HG02642 (cell line): ENCODE results near the gene CTDP1.
"Not testable (repeated sequence)": the region's sequence is repeated elsewhere in the genome, so short reads cannot be mapped to it uniquely, and the experiment has no call there.

Experiments used
- ATAC-seq: cut with Tn5 transposase; IDR thresholded peaks from one replicate; pipeline ENCODE4 v1.9.1; 2021; ENCODE audit warnings: mild to moderate bottlenecking; ENCODE audit not compliant: unreplicated experiment, poor library complexity

The CTDP1 gene

GRCh38 chr18:79681484-79682387, 2.1 kb downstream of the CTDP1 start:
- ATAC-seq = no peak

GRCh38 chr18:79682481-79682880, 2.9 kb downstream of the CTDP1 start:
- no peak for ATAC-seq

DNA sequence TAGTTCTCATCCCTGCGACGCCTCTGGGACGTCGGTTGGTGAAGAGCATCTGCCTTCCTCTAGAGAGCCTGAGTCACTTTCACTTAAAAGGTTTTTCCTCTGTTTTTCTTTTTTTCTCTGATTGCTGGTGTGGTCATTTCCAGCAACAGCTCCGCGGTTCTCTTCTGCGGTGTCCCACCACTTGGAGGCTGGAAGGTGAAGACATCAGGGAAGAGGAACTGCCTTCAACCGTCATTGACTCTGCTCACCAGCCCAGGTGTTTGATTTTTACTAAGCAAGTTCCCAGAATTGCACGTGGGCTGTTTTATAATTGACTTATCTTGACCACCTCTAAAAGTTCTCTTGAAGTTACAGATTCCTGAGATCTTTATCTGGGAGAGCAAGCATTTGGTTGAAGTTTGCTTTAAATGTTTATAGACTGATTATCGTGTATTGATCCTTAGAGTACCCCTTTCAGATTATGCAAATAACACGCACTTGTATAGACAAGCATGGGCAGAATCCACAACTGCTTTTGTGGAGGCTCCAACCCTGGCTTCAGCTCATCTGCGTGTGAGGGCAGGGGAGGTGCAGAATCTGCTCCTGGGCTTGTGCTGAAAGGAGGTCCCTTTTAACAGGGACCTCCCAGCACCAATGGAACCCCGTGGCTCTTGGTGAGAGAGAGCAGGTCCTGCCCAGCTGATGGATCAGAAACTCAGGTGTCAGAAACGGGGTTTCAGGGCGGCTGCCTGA, 3.5 kb downstream of the CTDP1 start:
- ATAC-seq = no peak

GRCh38 chr18:79683626-79684282, 4.2 kb downstream of the CTDP1 start:
- no peak for ATAC-seq

DNA sequence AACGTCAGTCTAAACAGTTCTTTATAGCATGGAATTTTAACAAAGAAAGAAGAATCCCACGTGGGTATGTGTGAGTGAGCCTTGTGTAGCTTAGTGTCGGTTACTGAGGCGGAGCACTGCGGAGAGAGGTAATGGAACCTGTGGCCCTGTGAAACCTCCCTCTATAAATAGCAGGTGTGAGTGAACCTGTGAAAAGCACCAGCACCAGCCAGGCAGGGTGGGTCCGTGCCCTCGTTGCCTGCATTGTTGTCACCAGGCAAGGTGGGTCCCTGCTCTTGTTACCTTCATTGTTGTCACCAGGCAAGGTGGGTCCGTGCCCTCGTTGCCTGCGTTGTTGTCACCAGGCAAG, 4.7 kb downstream of the CTDP1 start:
- no peak for ATAC-seq

DNA sequence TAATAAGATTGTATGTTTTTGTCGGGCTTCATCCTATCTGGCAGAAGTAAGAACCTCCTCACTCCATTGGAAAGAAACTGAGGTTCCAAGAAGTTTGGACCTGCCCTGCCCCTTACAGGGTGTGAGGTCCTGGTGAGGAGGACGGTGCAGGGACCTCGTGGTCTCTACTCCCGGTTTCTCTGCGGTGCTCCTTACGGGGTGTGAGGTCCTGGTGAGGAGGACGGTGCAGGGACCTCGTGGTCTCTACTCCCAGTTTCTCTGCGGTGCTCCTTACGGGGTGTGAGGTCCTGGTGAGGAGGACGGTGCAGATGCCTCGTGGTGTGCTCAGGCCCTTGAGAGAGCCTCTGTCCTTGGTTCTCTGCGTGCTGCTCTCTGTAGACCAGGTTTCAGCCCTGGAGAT, 5.2 kb downstream of the CTDP1 start:
- ATAC-seq = no peak

DNA sequence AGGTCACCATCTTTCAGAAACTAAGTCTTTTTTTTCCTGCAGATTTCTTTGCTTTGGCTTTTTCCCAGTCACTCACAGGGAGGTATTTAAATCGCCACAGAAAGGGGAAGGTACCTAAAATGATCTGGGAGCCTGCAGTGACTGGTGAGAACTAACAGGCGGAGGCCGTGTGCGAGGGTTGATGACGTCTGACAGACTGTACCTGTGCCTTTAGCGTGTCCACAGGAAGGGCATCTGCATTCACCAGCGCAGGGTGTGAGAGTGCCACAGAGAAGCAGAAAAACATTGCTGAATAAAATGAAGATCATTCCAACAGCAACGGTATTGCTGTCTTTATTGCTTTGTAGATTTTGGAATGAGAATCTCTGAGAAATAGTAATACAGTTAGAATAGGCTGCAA, 5.7 kb downstream of the CTDP1 start:
- ATAC-seq = no peak

- ATAC-seq = no peak
Observed at GRCh38 chr18:79685971-79686370, 6.4 kb downstream of the CTDP1 start.

DNA sequence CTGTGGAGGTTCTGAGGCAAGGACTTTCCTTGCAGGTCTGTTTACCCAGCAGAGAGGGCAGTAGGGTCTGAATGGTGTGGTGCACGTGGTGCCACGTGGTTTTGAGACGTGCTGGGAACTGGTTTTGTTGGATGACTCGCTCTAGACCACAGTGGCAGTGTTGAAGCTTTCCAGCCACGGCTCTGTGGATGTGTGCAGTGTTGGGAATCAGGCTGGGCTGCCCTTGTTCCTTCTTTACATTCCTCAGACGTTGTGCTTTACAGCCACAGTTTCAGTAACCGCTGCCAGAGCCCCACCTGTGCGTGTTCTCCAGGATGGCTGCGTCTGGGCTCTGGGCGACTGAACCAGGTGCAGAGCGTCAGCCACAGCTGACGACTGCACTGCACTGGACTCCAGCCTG, 8.2 kb downstream of the CTDP1 start:
- no peak for ATAC-seq

- ATAC-seq = no peak
Observed at GRCh38 chr18:79690071-79690470, 10.5 kb downstream of the CTDP1 start.

- no peak for ATAC-seq
Observed at GRCh38 chr18:79690586-79691482, 11.2 kb downstream of the CTDP1 start.

DNA sequence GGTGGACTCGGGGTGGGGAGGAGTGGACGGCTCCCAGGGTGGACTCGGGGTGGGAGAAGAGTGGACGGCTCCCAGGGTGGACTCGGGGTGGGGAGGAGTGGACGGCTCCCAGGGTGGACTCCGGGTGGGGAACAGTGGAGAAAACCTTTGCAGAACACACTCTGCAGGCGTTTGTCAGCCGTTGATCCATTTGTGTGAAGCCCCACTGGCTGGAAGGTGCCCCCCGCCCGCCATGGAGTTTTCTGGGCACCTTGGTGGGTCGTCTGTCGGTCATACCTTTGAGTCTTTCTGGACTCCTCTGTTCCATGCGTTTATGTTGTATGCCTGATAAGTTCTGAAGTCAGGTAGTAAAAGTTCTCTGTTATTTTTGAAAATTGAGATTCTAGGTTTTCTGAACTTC, 12.5 kb downstream of the CTDP1 start:
- ATAC-seq = no peak

DNA sequence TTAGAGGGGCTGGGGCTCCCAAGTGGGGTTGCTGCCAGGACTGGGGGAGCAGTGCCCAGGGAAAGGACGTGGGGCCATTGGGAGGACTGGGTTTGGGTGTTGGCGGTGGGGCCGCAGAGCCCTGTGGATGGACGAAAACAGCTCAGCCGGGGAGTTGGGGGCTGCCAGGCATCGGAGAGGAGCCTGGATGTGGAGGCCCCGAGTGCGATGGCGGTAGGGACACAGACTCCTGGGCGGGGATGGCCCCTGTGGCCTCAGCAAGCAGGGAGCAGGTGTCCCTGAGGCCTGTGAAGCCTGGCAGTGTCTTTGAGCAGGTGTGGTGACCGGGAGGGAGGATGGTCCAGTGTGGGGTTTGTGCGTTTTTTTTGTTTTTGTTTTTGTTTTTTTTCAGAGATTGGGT, 13.3 kb downstream of the CTDP1 start:
- no peak for ATAC-seq

DNA sequence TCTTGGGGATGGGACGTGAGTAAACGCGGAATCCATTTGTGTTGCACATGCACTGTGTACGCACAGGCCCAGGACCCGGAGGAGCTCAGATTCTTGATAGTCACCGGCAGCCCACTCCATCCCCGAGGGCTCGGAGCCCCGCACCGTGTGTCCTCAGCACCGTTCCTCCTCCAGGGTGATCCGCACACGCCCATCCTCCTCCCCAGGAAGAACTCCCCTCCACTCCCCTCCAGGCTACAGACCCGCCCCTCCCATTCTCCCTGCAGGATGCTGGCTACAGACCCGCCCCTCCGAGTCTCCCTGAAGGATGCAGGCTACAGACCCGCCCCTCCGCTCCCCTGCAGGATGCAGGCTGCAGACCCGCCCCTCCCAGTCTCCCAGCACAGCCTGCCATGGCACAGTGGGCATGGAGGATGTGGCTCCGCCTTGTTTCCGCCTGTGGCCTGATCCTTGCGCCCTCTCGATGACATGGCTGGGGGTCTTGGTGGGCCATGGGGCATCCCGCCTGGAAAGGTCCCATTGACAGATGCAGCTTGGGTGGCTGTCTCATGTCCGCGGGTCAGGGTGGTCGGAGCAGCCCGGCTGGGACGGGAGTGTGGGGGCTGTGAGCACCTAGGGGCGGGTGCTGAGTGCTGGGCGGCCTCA, 14.1 kb downstream of the CTDP1 start:
- ATAC-seq = no peak

- not testable (repeated sequence) for ATAC-seq
Observed at GRCh38 chr18:79694206-79694894, 14.7 kb downstream of the CTDP1 start.

- ATAC-seq = no peak
Observed at GRCh38 chr18:79694895-79695213, 15.3 kb downstream of the CTDP1 start.

DNA sequence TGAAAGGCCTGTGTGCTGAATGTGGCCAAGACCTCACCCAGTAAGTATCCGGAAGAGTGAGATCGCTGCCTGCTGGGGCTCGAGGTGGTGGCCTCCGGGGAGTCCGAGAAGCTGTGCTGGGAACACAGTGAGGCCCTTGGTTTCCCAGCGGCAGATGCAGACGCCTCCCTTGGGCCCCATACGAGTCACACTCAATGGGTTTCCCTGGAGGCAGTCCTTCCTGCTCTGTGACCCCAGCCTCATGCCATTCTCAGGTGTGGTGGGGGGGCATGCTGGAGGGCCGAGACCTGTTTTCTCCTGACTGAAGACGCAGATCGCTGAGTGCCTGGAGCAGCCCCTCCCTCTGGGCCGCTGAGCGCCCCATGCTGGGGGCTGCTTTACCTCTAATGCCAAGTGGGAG, 15.7 kb downstream of the CTDP1 start:
- no peak for ATAC-seq

DNA sequence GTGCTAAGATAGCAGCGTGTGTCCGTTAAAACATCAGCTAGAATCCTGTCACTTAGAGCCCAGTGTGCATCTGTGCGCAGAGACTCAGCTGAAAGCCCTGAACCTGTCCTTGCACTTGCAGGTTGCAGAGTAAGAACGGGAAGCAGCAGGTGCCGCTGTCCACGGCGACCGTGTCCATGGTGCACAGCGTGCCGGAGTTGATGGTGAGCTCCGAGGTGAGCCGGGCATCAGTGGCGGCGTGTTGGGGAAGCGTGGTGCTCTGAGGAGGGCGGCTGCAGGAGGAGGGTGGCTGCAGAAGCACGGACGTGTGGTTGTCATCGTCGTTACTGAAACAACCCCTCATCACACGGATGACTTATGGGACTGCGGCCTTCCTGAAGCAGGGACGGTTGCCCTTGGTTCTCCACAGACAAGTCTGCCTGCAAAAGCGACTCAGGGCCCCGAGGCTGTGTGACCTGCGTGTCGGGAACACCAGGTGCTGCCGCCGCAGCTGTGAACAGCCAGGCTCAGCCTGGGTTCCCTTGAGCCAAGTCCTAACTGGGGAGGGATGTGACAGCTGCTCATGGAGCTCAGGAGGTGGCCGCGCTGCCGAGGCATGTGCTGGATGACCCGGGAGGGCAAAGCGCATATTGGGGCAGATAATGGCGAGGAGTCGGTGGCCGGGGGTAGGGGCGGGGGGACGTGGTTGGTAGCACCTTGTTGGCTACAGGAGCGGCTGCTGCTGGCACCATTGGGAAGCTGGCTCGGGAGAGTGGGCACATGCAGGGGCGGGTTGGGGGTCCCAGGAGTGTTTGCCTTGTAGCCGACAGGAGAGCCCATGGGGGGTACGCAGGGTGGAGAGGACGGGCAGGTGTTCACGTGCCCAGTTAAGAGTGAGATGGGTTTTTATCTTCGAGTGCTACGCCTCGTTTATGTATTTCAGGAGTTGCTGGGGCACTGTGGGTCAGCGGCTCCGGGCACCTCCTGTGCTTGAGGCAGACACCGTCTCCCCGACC, 16.6 kb downstream of the CTDP1 start:
- no peak for ATAC-seq
